SK-N-MC (cell line): Measurements from ENCODE around the gene TRDMT1.

Experiments used
- EZH2 ChIP-seq: fragments of 200-600 bp; sonication (generic); IDR thresholded peaks from one replicate; pipeline ENCODE4 v1.6.1; 2017; ENCODE audit warnings: antibody characterized with exemption
- POLR2AphosphoS5 ChIP-seq: IDR thresholded peaks from 2 replicates; pipeline ENCODE4 v1.6.1; 2012; ENCODE audit warnings: mild to moderate bottlenecking, low read depth, low read length, borderline replicate concordance

DNA sequence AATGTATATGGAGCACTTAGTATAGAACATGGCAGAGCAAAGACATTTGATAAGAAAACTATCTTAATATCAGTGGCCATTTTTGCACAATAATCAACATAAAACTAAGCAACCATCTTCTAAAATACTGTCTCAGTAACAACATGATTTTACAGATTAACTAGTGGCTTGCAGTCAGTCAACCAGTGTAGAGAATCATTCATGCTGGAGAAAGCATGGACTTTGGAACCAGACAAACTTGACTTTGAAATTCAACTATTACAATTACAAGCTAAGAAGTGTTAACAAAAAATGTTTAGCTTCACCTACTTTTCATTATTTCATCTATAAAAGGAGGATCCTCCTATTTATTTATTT lies 99.6 kb downstream of the TRDMT1 start:
- no peak for TF ChIP-seq EZH2
- no peak for TF ChIP-seq POLR2AphosphoS5
